ENCODE results near the gene CTDSPL.
A peak's percentile ranks its signal among the peaks of the same experiment; 100 is the strongest.
"Not testable (repeated sequence)": the region's sequence is repeated elsewhere in the genome, so short reads cannot be mapped to it uniquely, and the experiment has no call there.

Gene CTDSPL

DNA sequence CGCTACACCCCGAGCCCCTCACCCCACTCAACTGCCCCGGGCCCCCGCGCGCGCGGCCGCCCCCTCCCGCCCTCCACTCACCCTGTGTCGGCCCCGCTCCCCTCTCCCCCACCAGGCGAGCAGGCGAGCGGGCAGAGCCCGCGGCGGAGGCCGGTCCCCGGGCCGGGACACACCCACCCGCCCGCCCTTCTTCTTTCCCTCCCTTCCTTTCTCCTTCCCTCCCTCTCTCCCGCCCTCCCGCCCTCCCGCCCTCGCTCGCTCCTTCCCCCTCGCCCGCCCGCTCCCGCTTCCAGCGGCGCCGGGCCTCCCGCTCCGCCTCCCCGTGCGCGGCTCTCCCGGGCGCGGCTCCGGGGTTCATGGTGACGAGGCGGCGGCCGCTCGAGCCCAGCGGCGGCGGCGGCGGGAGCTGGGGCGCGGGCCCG, at the start of gene CTDSPL:
TSS of gene CTDSPL (plus strand) at position 261 of the 422 bp plus-strand sequence. CDS start 320 bp downstream, outside the sequence.
- H3K27ac ChIP-seq (ENCODE audit: low read depth, low read length): peak within 1 kb of the TSS; percentile 58
- H3K9ac ChIP-seq (ENCODE audit: low read depth in 1 of 2, low read length in 2 of 2): peak within 1 kb of the TSS; percentile 68 to 85
- H3K4me1 ChIP-seq (ENCODE audit: control insufficient read depth in 1 of 2, insufficient read depth in 2 of 2, low read length in 2 of 2): peaks cover 14 to 17% of the 10 kb centered on the region in 2 donors
- H3K4me3 ChIP-seq (ENCODE audit: low read depth in 1 of 2, low read length in 2 of 2): peak within 1 kb of the TSS; percentile 76 to 84
- no peaks in the 10 kb centered on the region for H3K36me3 ChIP-seq (ENCODE audit: control insufficient read depth in 1 of 2, insufficient read depth in 2 of 2, low read length in 2 of 2)
- no peaks in the 10 kb centered on the region for H3K27me3 ChIP-seq (ENCODE audit: control insufficient read depth in 1 of 2, insufficient read depth in 2 of 2, low read length in 2 of 2)
- no peaks in the 10 kb centered on the region for H3K9me3 ChIP-seq (ENCODE audit: control insufficient read depth in 1 of 2, low read length in 2 of 2)

DNA sequence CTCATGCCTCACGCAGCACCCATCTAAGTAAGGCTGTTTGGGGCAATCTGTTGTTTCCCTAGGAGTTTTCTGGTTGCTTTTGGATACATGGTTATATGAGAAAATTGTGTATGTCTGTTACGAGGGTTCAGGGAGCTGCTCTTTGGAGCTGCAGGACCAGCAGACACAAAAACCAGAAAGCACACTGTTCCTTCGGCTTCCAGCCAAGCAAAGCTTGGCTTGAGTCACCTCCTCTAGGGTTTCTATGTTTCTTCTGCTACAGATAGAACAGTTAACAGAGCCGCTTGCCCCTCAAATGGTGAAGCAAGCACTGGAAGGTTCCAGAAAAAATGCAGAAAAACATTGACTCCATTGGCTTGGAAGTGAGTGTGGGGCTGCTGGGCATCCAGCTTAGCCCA, 49.2 kb upstream of the CTDSPL start:
- Histone ChIP-seq H3K4me1 (ENCODE audit: control insufficient read depth in 1 of 2, insufficient read depth in 2 of 2, low read length in 2 of 2) (peaks cover 4 to 8% of the 10 kb centered on the region in 2 donors), H3K9ac (ENCODE audit: low read depth in 1 of 2, low read length in 2 of 2) (no peak overlapping the region), H3K27me3 (ENCODE audit: control insufficient read depth in 1 of 2, insufficient read depth in 2 of 2, low read length in 2 of 2) (no peaks in the 10 kb centered on the region), H3K9me3 (ENCODE audit: control insufficient read depth in 1 of 2, low read length in 2 of 2) (no peaks in the 10 kb centered on the region), H3K4me3 (ENCODE audit: low read depth in 1 of 2, low read length in 2 of 2) (no peak overlapping the region), H3K36me3 (ENCODE audit: control insufficient read depth in 1 of 2, insufficient read depth in 2 of 2, low read length in 2 of 2) (peaks cover 3 to 10% of the 10 kb centered on the region in 2 donors), H3K27ac (ENCODE audit: low read depth, low read length) (no peak overlapping the region)

- H3K9me3 ChIP-seq (ENCODE audit: control insufficient read depth in 1 of 2, low read length in 2 of 2): no peaks in the 10 kb centered on the region
- H3K27ac ChIP-seq (ENCODE audit: low read depth, low read length): no peak overlapping the region
Measured at GRCh38 chr3:37813403-37813802, 48.3 kb upstream of the CTDSPL start.

GRCh38 chr3:37814547-37814946, 47.1 kb upstream of the CTDSPL start:
- Histone ChIP-seq H3K27me3 (ENCODE audit: control insufficient read depth in 1 of 2, insufficient read depth in 2 of 2, low read length in 2 of 2) (no peaks in the 10 kb centered on the region), H3K9ac (ENCODE audit: low read depth in 1 of 2, low read length in 2 of 2) (no peak overlapping the region), H3K27ac (ENCODE audit: low read depth, low read length) (no peak overlapping the region), H3K4me3 (ENCODE audit: low read depth in 1 of 2, low read length in 2 of 2) (no peak overlapping the region), H3K36me3 (ENCODE audit: control insufficient read depth in 1 of 2, insufficient read depth in 2 of 2, low read length in 2 of 2) (peaks cover 0 to 11% of the 10 kb centered on the region in 2 donors), H3K9me3 (ENCODE audit: control insufficient read depth in 1 of 2, low read length in 2 of 2) (no peaks in the 10 kb centered on the region), H3K4me1 (ENCODE audit: control insufficient read depth in 1 of 2, insufficient read depth in 2 of 2, low read length in 2 of 2) (peaks cover 4 to 8% of the 10 kb centered on the region in 2 donors)

More at GRCh38 chr3:37813403-37813802, 48.3 kb upstream of the CTDSPL start:
- Histone ChIP-seq H3K4me3 (ENCODE audit: low read depth in 1 of 2, low read length in 2 of 2) (no peak overlapping the region), H3K36me3 (ENCODE audit: control insufficient read depth in 1 of 2, insufficient read depth in 2 of 2, low read length in 2 of 2) (peaks cover 1 to 10% of the 10 kb centered on the region in 2 donors), H3K9ac (ENCODE audit: low read depth in 1 of 2, low read length in 2 of 2) (no peak overlapping the region), H3K27me3 (ENCODE audit: control insufficient read depth in 1 of 2, insufficient read depth in 2 of 2, low read length in 2 of 2) (no peaks in the 10 kb centered on the region), H3K4me1 (ENCODE audit: control insufficient read depth in 1 of 2, insufficient read depth in 2 of 2, low read length in 2 of 2) (peaks cover 4 to 8% of the 10 kb centered on the region in 2 donors)

GRCh38 chr3:37815156-37815555, 46.5 kb upstream of the CTDSPL start:
- H3K27ac ChIP-seq (ENCODE audit: low read depth, low read length); H3K4me3 ChIP-seq (ENCODE audit: low read depth in 1 of 2, low read length in 2 of 2); H3K9me3 ChIP-seq (ENCODE audit: control insufficient read depth in 1 of 2, low read length in 2 of 2); H3K9ac ChIP-seq (ENCODE audit: low read depth in 1 of 2, low read length in 2 of 2); H3K27me3 ChIP-seq (ENCODE audit: control insufficient read depth in 1 of 2, insufficient read depth in 2 of 2, low read length in 2 of 2); H3K4me1 ChIP-seq (ENCODE audit: control insufficient read depth in 1 of 2, insufficient read depth in 2 of 2, low read length in 2 of 2): not testable (repeated sequence)
- H3K36me3 ChIP-seq (ENCODE audit: control insufficient read depth in 1 of 2, insufficient read depth in 2 of 2, low read length in 2 of 2): peaks cover 0 to 15% of the 10 kb centered on the region in 2 donors

- H3K4me1 ChIP-seq (ENCODE audit: control insufficient read depth in 1 of 2, insufficient read depth in 2 of 2, low read length in 2 of 2): peaks cover 0 to 4% of the 10 kb centered on the region in 2 donors
Measured at GRCh38 chr3:37816271-37816670, 45.4 kb upstream of the CTDSPL start.

GRCh38 chr3:37819591-37819990, 42.1 kb upstream of the CTDSPL start:
- Histone ChIP-seq H3K36me3 (ENCODE audit: control insufficient read depth in 1 of 2, insufficient read depth in 2 of 2, low read length in 2 of 2) (peaks cover 0 to 18% of the 10 kb centered on the region in 2 donors), H3K27ac (ENCODE audit: low read depth, low read length) (no peak overlapping the region), H3K9ac (ENCODE audit: low read depth in 1 of 2, low read length in 2 of 2) (no peak overlapping the region), H3K9me3 (ENCODE audit: control insufficient read depth in 1 of 2, low read length in 2 of 2) (no peaks in the 10 kb centered on the region), H3K27me3 (ENCODE audit: control insufficient read depth in 1 of 2, insufficient read depth in 2 of 2, low read length in 2 of 2) (no peaks in the 10 kb centered on the region), H3K4me3 (ENCODE audit: low read depth in 1 of 2, low read length in 2 of 2) (no peak overlapping the region), H3K4me1 (ENCODE audit: control insufficient read depth in 1 of 2, insufficient read depth in 2 of 2, low read length in 2 of 2) (no peaks in the 10 kb centered on the region)

More at GRCh38 chr3:37816271-37816670, 45.4 kb upstream of the CTDSPL start:
- no peaks in the 10 kb centered on the region for H3K9me3 ChIP-seq (ENCODE audit: control insufficient read depth in 1 of 2, low read length in 2 of 2)
- no peak overlapping the region for H3K4me3 ChIP-seq (ENCODE audit: low read depth in 1 of 2, low read length in 2 of 2)
- H3K27ac ChIP-seq (ENCODE audit: low read depth, low read length): no peak overlapping the region
- no peaks in the 10 kb centered on the region for H3K27me3 ChIP-seq (ENCODE audit: control insufficient read depth in 1 of 2, insufficient read depth in 2 of 2, low read length in 2 of 2)
- H3K9ac ChIP-seq (ENCODE audit: low read depth in 1 of 2, low read length in 2 of 2): no peak overlapping the region
- peaks cover 0 to 18% of the 10 kb centered on the region in 2 donors for H3K36me3 ChIP-seq (ENCODE audit: control insufficient read depth in 1 of 2, insufficient read depth in 2 of 2, low read length in 2 of 2)

GRCh38 chr3:37820286-37820685, 41.4 kb upstream of the CTDSPL start:
- Histone ChIP-seq H3K4me1 (ENCODE audit: control insufficient read depth in 1 of 2, insufficient read depth in 2 of 2, low read length in 2 of 2) (no peaks in the 10 kb centered on the region), H3K27me3 (ENCODE audit: control insufficient read depth in 1 of 2, insufficient read depth in 2 of 2, low read length in 2 of 2) (no peaks in the 10 kb centered on the region), H3K36me3 (ENCODE audit: control insufficient read depth in 1 of 2, insufficient read depth in 2 of 2, low read length in 2 of 2) (peaks cover 0 to 18% of the 10 kb centered on the region in 2 donors), H3K9me3 (ENCODE audit: control insufficient read depth in 1 of 2, low read length in 2 of 2) (no peaks in the 10 kb centered on the region), H3K9ac (ENCODE audit: low read depth in 1 of 2, low read length in 2 of 2) (no peak overlapping the region), H3K27ac (ENCODE audit: low read depth, low read length) (no peak overlapping the region), H3K4me3 (ENCODE audit: low read depth in 1 of 2, low read length in 2 of 2) (no peak overlapping the region)

DNA sequence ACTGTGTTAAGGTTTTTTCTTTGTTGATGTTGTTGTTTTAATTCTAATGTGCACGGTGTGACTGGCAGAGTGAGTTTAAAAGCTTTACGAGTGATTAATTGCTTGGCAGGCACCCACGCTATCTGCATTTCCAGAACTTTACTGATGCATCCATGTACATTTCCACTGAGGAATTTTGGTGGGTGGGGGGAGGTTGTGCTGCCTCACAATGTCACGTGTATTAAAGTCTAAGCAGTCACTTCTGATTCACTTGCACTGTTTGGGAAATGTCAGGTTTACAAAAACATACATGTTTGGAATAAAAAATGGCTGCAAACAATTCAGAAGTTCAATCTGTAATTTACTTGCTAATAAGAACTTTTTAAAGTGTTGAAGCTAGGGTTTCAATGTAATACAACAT, 38.5 kb upstream of the CTDSPL start:
- H3K36me3 ChIP-seq (ENCODE audit: control insufficient read depth in 1 of 2, insufficient read depth in 2 of 2, low read length in 2 of 2): peaks cover 0 to 8% of the 10 kb centered on the region in 2 donors
- H3K4me1 ChIP-seq (ENCODE audit: control insufficient read depth in 1 of 2, insufficient read depth in 2 of 2, low read length in 2 of 2): no peaks in the 10 kb centered on the region
- H3K27me3 ChIP-seq (ENCODE audit: control insufficient read depth in 1 of 2, insufficient read depth in 2 of 2, low read length in 2 of 2): no peaks in the 10 kb centered on the region
- H3K9ac ChIP-seq (ENCODE audit: low read depth in 1 of 2, low read length in 2 of 2): no peak overlapping the region
- H3K9me3 ChIP-seq (ENCODE audit: control insufficient read depth in 1 of 2, low read length in 2 of 2): no peaks in the 10 kb centered on the region
- no peak overlapping the region for H3K27ac ChIP-seq (ENCODE audit: low read depth, low read length)
- H3K4me3 ChIP-seq (ENCODE audit: low read depth in 1 of 2, low read length in 2 of 2): no peak overlapping the region

DNA sequence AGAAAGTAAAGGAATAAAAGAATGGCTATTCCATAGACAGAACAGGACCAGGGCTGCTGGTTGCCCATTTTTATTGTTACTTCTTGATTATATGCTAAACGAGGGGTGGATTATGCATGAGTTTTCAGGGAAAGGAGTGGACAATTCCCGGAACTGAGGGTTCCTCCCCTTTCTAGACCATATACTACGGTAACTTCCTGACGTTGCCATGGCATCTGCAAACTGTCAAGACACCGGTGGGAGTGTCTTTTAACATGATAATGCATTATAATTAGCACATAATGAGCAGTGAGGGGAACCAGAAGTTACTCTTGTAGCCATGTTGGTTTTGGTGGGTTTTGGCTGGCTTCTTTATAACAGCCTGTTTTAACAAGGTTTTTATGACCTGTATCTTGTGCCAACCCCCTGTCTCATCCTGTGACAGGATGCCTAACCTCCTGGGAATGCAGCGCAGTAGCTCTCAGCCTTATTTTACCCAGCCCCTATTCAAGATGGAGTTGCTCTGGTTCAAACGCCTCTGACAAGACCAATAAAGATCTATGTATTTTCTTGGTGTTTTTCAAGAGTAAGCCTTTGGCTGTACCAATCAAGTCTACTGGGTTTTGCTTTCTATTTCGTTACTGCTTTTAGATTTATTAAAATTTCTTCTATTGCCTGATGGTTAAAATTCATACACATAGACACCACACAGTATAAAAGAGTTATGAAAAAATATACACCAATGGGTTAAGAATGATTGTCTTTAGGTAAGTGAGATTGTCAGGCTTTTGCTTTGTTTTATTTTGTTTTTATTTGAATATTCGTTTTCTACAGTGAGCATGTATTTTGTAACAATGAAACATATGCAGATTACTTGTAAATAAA, 37.4 kb upstream of the CTDSPL start:
- Histone ChIP-seq H3K9ac (ENCODE audit: low read depth in 1 of 2, low read length in 2 of 2) (no peak overlapping the region), H3K4me3 (ENCODE audit: low read depth in 1 of 2, low read length in 2 of 2) (no peak overlapping the region), H3K9me3 (ENCODE audit: control insufficient read depth in 1 of 2, low read length in 2 of 2) (no peaks in the 10 kb centered on the region), H3K36me3 (ENCODE audit: control insufficient read depth in 1 of 2, insufficient read depth in 2 of 2, low read length in 2 of 2) (peaks cover 0 to 8% of the 10 kb centered on the region in 2 donors), H3K27ac (ENCODE audit: low read depth, low read length) (no peak overlapping the region), H3K4me1 (ENCODE audit: control insufficient read depth in 1 of 2, insufficient read depth in 2 of 2, low read length in 2 of 2) (no peaks in the 10 kb centered on the region), H3K27me3 (ENCODE audit: control insufficient read depth in 1 of 2, insufficient read depth in 2 of 2, low read length in 2 of 2) (no peaks in the 10 kb centered on the region)
